ENCODE data around the gene APBA3. TPM values are rescaled to one million over a fixed set of nuclear protein-coding genes. Genes with fewer than 3 reads are reported as not detected.
A peak's percentile ranks its signal among the peaks of the same experiment; 100 is the strongest.

APBA3 gene
- total RNA-seq, 1 experiment from 2014 or later, result 21.4 TPM

GRCh38 chr19:3765121-3765520 is 3.6 kb upstream of the APBA3 start:
- no peak for TF ChIP-seq EZH2 (IDR thresholded peaks at IDR 0.05; ENCODE audit: low read length, unreplicated experiment)
- TF ChIP-seq, protein P1, sequence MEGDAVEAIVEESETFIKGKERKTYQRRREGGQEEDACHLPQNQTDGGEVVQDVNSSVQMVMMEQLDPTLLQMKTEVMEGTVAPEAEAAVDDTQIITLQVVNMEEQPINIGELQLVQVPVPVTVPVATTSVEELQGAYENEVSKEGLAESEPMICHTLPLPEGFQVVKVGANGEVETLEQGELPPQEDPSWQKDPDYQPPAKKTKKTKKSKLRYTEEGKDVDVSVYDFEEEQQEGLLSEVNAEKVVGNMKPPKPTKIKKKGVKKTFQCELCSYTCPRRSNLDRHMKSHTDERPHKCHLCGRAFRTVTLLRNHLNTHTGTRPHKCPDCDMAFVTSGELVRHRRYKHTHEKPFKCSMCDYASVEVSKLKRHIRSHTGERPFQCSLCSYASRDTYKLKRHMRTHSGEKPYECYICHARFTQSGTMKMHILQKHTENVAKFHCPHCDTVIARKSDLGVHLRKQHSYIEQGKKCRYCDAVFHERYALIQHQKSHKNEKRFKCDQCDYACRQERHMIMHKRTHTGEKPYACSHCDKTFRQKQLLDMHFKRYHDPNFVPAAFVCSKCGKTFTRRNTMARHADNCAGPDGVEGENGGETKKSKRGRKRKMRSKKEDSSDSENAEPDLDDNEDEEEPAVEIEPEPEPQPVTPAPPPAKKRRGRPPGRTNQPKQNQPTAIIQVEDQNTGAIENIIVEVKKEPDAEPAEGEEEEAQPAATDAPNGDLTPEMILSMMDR (conservative IDR thresholded peaks at IDR 0.05; ENCODE audit: low read depth, low read length), result no peak
- intact Hi-C loops (cut with micrococcal nuclease), result no loop called here
- no peaks in the 10 kb centered on the region for H3F3A ChIP-seq (ENCODE audit: low read length, unreplicated experiment)
- H3K27me3 ChIP-seq (ENCODE audit: low read length), result no peaks in the 10 kb centered on the region
- no TSS peak for BruUV-seq (replicated peaks)
- POLR2A ChIA-PET (ENCODE audit: unreplicated experiment), result no interaction called here
- no peak for ATAC-seq
- H3K4me3 ChIP-seq (ENCODE audit: low read length), result no peak overlapping the region
- H3K9ac ChIP-seq (ENCODE audit: low read length), result no peak overlapping the region
- H3K4me1 ChIP-seq (ENCODE audit: insufficient read depth, low read length), result peaks cover 5% of the 10 kb centered on the region; the same call in 1 of the 2 replicates
- H3K27ac ChIP-seq (ENCODE audit: low read length), result no peak overlapping the region
- no peaks in the 10 kb centered on the region for H3K9me3 ChIP-seq (ENCODE audit: low read length)
- DNase-seq, result no peak
- H3K4me2 ChIP-seq (ENCODE audit: low read length), result no peak overlapping the region
- no peaks in the 10 kb centered on the region for H3K9me2 ChIP-seq (replicated peaks; ENCODE audit: low read length)
- H4K20me1 ChIP-seq (ENCODE audit: low read length), result no peaks in the 10 kb centered on the region
- H3K36me3 ChIP-seq (ENCODE audit: low read depth, low read length), result no peaks in the 10 kb centered on the region
- peaks cover 18% of the 10 kb centered on the region for H3K79me2 ChIP-seq (ENCODE audit: low read length)
- H2AFZ ChIP-seq (ENCODE audit: low read length), result no peak overlapping the region
- CTCF ChIA-PET, result no interaction called here

GRCh38 chr19:3762501-3763459 is 1.3 kb upstream of the APBA3 start, which contains the start of gene MRPL54:
Gene MRPL54, plus strand, starts transcription at chr19:3762682. Its CDS starts 19 bp downstream, at chr19:3762701.
- Histone ChIP-seq H3K4me1 (ENCODE audit: insufficient read depth, low read length) (peaks cover 5% of the 10 kb centered on the region; the same call in 1 of the 2 replicates), H3K27ac (ENCODE audit: low read length) (peak within 1 kb of the TSS; percentile 99), H3F3A (ENCODE audit: low read length, unreplicated experiment) (no peaks in the 10 kb centered on the region), H3K9me2 (replicated peaks; ENCODE audit: low read length) (no peaks in the 10 kb centered on the region), H2AFZ (ENCODE audit: low read length) (peak within 1 kb of the TSS; percentile 95), H3K27me3 (ENCODE audit: low read length) (no peaks in the 10 kb centered on the region), H4K20me1 (ENCODE audit: low read length) (no peaks in the 10 kb centered on the region), H3K79me2 (ENCODE audit: low read length) (peaks cover 28% of the 10 kb centered on the region), H3K9ac (ENCODE audit: low read length) (peak within 1 kb of the TSS; percentile 99), H3K9me3 (ENCODE audit: low read length) (no peaks in the 10 kb centered on the region), H3K4me2 (ENCODE audit: low read length) (peak within 1 kb of the TSS; percentile 94), H3K4me3 (ENCODE audit: low read length) (peak within 1 kb of the TSS; percentile 90), H3K36me3 (ENCODE audit: low read depth, low read length) (no peaks in the 10 kb centered on the region)
- ChIA-PET CTCF (interaction anchor here (0.7 to 1.2 kb wide), 3 partner anchors 59 to 206 kb away, joined by 3 read pairs; no protein-coding TSS in a partner anchor), POLR2A (ENCODE audit: unreplicated experiment) (interaction anchor here (0.5 to 0.9 kb wide), 5 partner anchors 54 to 1306 kb away, joined by 3 to 7 read pairs (median 4); partner anchors contain the start of genes DAPK3 and LMNB2)
- intact Hi-C loops (cut with micrococcal nuclease), result loop anchor here (5.0 kb wide), 1 partner anchor 225 kb away; the partner anchor contains the start of gene EEF2
- TF ChIP-seq, protein P1 (conservative IDR thresholded peaks at IDR 0.05; ENCODE audit: low read depth, low read length), result no peak
- no peak for TF ChIP-seq EZH2 (IDR thresholded peaks at IDR 0.05; ENCODE audit: low read length, unreplicated experiment)
- no peak for TF ChIP-seq EZH2phosphoT487 (IDR thresholded peaks at IDR 0.05; ENCODE audit: borderline replicate concordance, low read length)
- BruUV-seq (replicated peaks), result TSS peak; percentile 98
- ATAC-seq, result peak; percentile 92
- peak; percentile 97 for DNase-seq
